GM19193 (cell line): ENCODE data around the gene ITGA8.

Source experiments
- POLR2A ChIP-seq: IDR thresholded peaks from 4 replicates; pipeline ENCODE4 v1.6.1; 2011; ENCODE audit not compliant: insufficient read depth, insufficient read length; ENCODE audit errors: extremely low read depth

Gene ITGA8

GRCh38 chr10:15620337-15620736, 99.4 kb downstream of the ITGA8 start:
- no peak for TF ChIP-seq POLR2A

GRCh38 chr10:15609246-15609645, 110.5 kb downstream of the ITGA8 start:
- TF ChIP-seq POLR2A, result no peak

- no peak for TF ChIP-seq POLR2A
Measured at GRCh38 chr10:15606377-15606776, 113.3 kb downstream of the ITGA8 start.

- no peak for TF ChIP-seq POLR2A
Measured at GRCh38 chr10:15605740-15606369, 113.9 kb downstream of the ITGA8 start.

GRCh38 chr10:15603446-15604011, 116.2 kb downstream of the ITGA8 start:
- TF ChIP-seq POLR2A, result no peak

- no peak for TF ChIP-seq POLR2A
Measured at GRCh38 chr10:15601819-15602218, 117.9 kb downstream of the ITGA8 start.

GRCh38 chr10:15595260-15595659, 124.5 kb downstream of the ITGA8 start:
- no peak for TF ChIP-seq POLR2A

GRCh38 chr10:15591937-15592336, 127.8 kb downstream of the ITGA8 start:
- no peak for TF ChIP-seq POLR2A

- no peak for TF ChIP-seq POLR2A
Measured at GRCh38 chr10:15591431-15591830, 128.3 kb downstream of the ITGA8 start.

GRCh38 chr10:15588635-15589508, 130.8 kb downstream of the ITGA8 start:
- no peak for TF ChIP-seq POLR2A

- TF ChIP-seq POLR2A, result no peak
Measured at GRCh38 chr10:15588151-15588550, 131.6 kb downstream of the ITGA8 start.

- no peak for TF ChIP-seq POLR2A
Measured at GRCh38 chr10:15587271-15587670, 132.5 kb downstream of the ITGA8 start.

GRCh38 chr10:15585303-15585715, 134.4 kb downstream of the ITGA8 start:
- no peak for TF ChIP-seq POLR2A

- TF ChIP-seq POLR2A, result no peak
Measured at GRCh38 chr10:15579605-15580004, 140.1 kb downstream of the ITGA8 start.

GRCh38 chr10:15572531-15573045, 147.1 kb downstream of the ITGA8 start:
- TF ChIP-seq POLR2A, result no peak
